Chondrocyte (in vitro differentiated cells): ENCODE data around the gene RSPO4. TPM values are rescaled to one million over a fixed set of nuclear protein-coding genes. Genes with fewer than 3 reads are reported as not detected.
"Not testable (repeated sequence)": the region's sequence is repeated elsewhere in the genome, so short reads cannot be mapped to it uniquely, and the experiment has no call there.

ENCODE experiments used
- DNase-seq: peaks from one replicate; pipeline ENCODE4 v3.0.0; 2021; ENCODE audit warnings: mixed read lengths, low spot score
- H3K27ac Mint-ChIP-seq: one replicate; pipeline ENCODE4 v1.8.0; 2021; ENCODE audit warnings: mild to moderate bottlenecking, moderate library complexity, mixed read lengths; ENCODE audit not compliant: unreplicated experiment
- H3K27me3 Mint-ChIP-seq: 2 replicates; pipeline ENCODE4 v1.8.0; 2021; ENCODE audit warnings: low read depth, mixed read lengths
- H3K36me3 Mint-ChIP-seq: 2 replicates; pipeline ENCODE4 v1.8.0; 2021; ENCODE audit warnings: low read depth, mixed read lengths
- H3K4me1 Mint-ChIP-seq: 2 replicates; pipeline ENCODE4 v1.8.0; 2021; ENCODE audit warnings: low read depth, mild to moderate bottlenecking, mixed read lengths
- H3K4me3 Mint-ChIP-seq: one replicate; pipeline ENCODE4 v1.8.0; 2021; ENCODE audit warnings: mild to moderate bottlenecking, moderate library complexity, mixed read lengths; ENCODE audit not compliant: unreplicated experiment
- H3K9me3 Mint-ChIP-seq: 2 replicates; pipeline ENCODE4 v1.8.0; 2021; ENCODE audit warnings: low read depth, mixed read lengths
- total RNA-seq: library from RNA; stranded (reverse); gene quantifications from 3 replicates; pipeline ENCODE4 v1.2.1, GENCODE V29; 2021
- TF ChIP-seq, protein P1 (sequence below): fragments of 200-600 bp; sonication (generic); IDR thresholded peaks from 2 replicates; pipeline ENCODE4 v1.5.0; 2021; ENCODE audit warnings: antibody characterized with exemption, mild to moderate bottlenecking, moderate library complexity

RSPO4 gene
- total RNA-seq, 1 donor from 2014 or later, result not detected

DNA sequence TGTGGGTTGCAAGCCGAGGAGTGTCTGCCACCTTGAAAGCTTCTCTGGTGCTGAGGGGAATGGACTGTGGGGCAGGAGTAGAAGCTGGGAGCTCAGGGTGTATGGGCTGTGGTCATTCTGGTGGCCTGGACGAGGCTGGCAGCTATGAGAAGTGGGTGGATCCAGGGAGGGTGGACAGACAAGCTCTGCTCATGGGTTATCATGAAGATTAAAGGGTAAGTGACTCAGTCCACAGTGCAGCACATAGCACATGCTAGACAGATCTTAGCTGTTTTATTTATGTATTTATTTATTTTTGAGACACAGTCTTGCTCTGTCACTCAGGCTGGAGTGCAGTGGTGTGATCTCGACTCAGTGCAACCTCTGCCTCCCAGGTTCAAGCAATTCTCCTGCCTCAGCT, 13.8 kb downstream of the RSPO4 start:
- peaks cover 31% of the 10 kb centered on the region for H3K27me3 Mint-ChIP-seq
- TF ChIP-seq, protein P1, sequence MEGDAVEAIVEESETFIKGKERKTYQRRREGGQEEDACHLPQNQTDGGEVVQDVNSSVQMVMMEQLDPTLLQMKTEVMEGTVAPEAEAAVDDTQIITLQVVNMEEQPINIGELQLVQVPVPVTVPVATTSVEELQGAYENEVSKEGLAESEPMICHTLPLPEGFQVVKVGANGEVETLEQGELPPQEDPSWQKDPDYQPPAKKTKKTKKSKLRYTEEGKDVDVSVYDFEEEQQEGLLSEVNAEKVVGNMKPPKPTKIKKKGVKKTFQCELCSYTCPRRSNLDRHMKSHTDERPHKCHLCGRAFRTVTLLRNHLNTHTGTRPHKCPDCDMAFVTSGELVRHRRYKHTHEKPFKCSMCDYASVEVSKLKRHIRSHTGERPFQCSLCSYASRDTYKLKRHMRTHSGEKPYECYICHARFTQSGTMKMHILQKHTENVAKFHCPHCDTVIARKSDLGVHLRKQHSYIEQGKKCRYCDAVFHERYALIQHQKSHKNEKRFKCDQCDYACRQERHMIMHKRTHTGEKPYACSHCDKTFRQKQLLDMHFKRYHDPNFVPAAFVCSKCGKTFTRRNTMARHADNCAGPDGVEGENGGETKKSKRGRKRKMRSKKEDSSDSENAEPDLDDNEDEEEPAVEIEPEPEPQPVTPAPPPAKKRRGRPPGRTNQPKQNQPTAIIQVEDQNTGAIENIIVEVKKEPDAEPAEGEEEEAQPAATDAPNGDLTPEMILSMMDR, result no peak
- DNase-seq, result peak; percentile 34
- no peak overlapping the region for H3K4me3 Mint-ChIP-seq
- H3K36me3 Mint-ChIP-seq, result no peaks in the 10 kb centered on the region
- no peak overlapping the region for H3K27ac Mint-ChIP-seq
- no peaks in the 10 kb centered on the region for H3K9me3 Mint-ChIP-seq
- no peaks in the 10 kb centered on the region for H3K4me1 Mint-ChIP-seq

- Mint-ChIP-seq H3K27me3 (peaks cover 30% of the 10 kb centered on the region), H3K27ac (no peak overlapping the region), H3K36me3 (no peaks in the 10 kb centered on the region), H3K4me1 (no peaks in the 10 kb centered on the region), H3K4me3 (no peak overlapping the region), H3K9me3 (no peaks in the 10 kb centered on the region)
- TF ChIP-seq, protein P1, result no peak
- no peak for DNase-seq
Measured at GRCh38 chr20:987677-988076, 14.4 kb downstream of the RSPO4 start.

- no peak overlapping the region for H3K27ac Mint-ChIP-seq
- peak; percentile 57 for DNase-seq
- H3K27me3 Mint-ChIP-seq, result peaks cover 29% of the 10 kb centered on the region
- no peaks in the 10 kb centered on the region for H3K9me3 Mint-ChIP-seq
- H3K4me3 Mint-ChIP-seq, result no peak overlapping the region
- no peaks in the 10 kb centered on the region for H3K4me1 Mint-ChIP-seq
- TF ChIP-seq, protein P1, result no peak
- H3K36me3 Mint-ChIP-seq, result no peaks in the 10 kb centered on the region
Measured at GRCh38 chr20:986733-987355, 15.3 kb downstream of the RSPO4 start.

DNA sequence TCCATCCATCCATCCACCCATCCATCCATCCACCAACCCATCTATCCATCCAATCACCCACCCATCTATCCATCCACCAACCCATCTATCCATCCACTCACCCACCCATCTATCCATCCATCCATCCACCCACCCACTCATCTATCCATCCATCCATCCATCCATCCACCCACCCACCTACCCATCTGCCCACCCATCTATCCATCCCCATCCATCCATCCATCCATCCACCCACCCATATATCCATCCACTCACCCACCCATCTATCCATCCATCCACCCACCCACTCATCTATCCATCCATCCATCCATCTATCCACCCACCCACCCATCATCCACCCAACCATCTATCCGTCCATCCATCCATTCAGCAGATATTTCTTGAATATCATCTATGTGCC, 17.1 kb downstream of the RSPO4 start:
- not testable (repeated sequence) for H3K4me1 Mint-ChIP-seq, H3K9me3 Mint-ChIP-seq, H3K27ac Mint-ChIP-seq, DNase-seq, H3K36me3 Mint-ChIP-seq, H3K4me3 Mint-ChIP-seq
- peaks cover 28% of the 10 kb centered on the region for H3K27me3 Mint-ChIP-seq

DNA sequence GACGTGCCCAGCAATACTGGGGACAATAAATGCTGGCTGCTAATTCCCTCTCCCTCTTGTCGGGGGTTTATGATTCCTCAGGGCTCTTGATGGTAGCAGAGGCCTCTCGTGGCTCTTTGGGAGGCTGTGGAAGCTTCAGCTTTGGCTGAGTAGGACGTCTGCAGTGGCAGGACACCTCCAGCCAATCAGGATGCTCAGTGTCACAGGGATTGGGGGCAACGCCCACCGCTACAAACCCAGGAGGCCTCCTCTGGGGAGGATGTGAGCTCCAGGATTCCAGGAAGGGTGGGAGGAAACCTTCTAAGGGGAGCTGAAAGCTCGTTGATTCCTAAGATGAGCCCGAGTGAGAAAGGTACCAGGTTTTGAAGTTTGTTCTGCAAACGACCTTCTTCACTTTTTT, 19.4 kb downstream of the RSPO4 start:
- peaks cover 30% of the 10 kb centered on the region for H3K27me3 Mint-ChIP-seq
- H3K4me1 Mint-ChIP-seq, result no peaks in the 10 kb centered on the region
- no peak overlapping the region for H3K27ac Mint-ChIP-seq
- no peaks in the 10 kb centered on the region for H3K36me3 Mint-ChIP-seq
- TF ChIP-seq, protein P1, result no peak
- H3K4me3 Mint-ChIP-seq, result no peak overlapping the region
- DNase-seq, result no peak
- H3K9me3 Mint-ChIP-seq, result no peaks in the 10 kb centered on the region

- Mint-ChIP-seq H3K27me3 (peaks cover 20% of the 10 kb centered on the region), H3K9me3 (no peaks in the 10 kb centered on the region), H3K36me3 (no peaks in the 10 kb centered on the region), H3K27ac (no peak overlapping the region), H3K4me3 (no peak overlapping the region), H3K4me1 (no peaks in the 10 kb centered on the region)
- TF ChIP-seq, protein P1, result no peak
- no peak for DNase-seq
Measured at GRCh38 chr20:977021-977420, 25.1 kb downstream of the RSPO4 start.
